NCI-H2081 treated with DMSO at 0.1 percent for 48 hours (cell line): Measurements from ENCODE around the gene ISCA2.

Experiments used
- DNase-seq: peaks from one replicate; lab custom pipeline; 2025; lab: John Stamatoyannopoulos, UW

Gene ISCA2

DNA sequence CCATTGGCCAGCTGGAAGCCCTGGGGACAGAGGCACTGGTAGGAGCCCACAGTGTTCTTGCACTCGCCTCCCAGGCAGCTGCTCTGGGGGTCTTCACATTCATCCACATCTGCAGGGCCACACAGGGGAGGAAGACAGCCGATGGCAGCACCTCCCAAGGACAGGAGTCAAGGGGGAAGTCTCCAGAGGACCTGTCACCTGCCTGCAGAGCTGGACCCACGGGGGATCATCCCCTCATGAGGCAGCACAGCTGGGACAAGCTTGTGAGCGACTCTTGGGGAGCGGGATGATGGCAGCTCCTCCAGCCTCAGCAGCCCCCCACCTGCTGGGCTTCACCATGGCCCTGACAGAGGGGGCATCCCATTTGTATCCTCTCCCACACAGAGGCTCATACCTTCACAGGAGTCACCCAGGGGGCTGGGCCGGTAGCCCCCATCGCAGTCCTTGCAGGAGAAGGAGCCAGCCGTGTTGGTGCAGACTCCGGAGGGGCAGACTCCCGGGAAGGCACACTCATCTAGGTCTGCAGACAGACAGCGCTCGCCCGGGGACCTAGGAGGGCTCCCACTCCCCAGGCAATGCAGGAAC is 15.4 kb downstream of the ISCA2 start:
- no peak for DNase-seq

DNA sequence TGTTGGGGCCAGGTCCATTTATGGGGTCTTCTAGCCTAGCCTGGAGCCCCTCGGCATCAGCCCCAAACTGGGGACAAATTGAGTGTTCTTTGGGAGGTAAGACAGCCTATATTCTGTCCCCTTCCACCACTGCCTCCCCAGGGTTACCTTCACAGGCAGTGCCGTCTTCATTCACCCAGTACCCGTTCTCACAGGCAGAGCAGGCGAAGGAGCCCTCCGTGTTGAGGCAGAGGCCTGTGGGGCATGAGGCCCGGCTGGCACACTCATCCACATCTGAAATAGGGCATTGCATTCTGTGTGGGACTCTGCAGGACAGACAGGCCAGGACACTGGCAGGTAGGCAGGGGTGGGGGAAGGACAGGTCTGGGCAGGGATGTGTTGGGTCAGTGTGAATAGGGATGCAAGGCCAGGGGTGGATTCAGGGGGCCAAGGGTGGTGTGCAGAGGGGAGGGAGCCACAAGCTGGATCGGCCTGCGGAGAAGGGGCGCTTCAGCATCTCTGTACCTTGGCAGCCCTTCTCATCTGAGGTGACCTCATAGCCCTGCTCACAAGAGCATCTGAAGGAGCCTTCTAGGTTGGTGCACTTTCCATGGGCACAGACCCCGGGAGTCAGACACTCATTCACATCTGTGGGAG is 16.1 kb downstream of the ISCA2 start:
- no peak for DNase-seq

DNA sequence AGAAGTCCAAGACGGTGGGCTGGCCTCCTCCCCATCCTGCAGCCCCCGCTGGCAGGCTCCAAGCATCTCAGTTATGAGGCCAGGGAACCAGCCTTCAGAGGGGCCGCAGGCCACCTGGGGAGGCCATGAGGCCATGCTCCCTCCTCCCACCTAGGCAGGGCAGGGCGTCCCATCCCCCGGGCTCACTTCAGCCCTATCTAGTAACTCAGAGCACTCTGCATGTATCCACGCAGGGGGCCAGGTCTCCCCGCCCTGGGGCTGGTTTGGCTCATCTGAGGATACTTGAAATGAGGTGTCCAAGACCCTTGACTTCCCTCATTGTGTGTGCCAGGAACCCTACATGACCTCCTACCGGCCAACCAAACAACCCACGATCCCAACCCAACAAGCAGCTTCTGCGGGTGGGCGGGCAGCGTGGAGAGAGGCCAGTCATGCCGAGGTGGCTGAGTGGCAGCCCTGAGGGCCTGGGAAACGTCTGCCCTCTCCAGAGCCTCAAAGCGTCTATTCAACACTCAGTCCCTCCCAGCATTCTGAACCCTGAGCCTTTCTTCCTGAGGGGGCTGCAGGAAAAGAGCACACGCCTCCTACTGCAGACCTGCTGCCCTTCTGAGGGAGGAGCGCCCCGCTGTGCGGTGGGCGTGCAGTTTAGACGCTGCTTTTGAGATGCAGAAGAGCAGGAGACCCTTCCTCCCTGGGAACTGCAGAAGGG is 16.8 kb downstream of the ISCA2 start:
- no peak for DNase-seq

DNA sequence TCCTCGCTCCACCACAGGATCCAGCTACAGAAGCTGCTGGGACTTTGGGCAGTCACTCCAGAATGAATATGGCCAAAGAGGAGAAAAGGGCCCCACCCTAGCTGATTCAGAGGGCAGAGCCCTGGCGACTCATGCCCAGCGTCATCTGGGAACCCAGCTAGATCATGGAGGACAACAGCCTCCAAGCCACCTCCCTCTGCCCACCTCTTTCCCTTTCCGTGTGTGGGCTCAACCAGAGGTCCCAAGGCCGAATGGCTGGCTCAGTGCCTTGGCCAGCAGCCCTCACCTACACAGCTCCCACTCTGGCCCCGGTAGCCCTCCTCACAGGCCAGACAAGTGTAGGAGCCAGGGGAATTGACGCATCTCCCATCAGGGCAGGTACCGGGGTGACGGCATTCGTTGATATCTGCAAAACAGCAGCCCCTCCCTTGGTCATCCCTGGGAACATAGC is 17.4 kb downstream of the ISCA2 start:
- DNase-seq: no peak

DNA sequence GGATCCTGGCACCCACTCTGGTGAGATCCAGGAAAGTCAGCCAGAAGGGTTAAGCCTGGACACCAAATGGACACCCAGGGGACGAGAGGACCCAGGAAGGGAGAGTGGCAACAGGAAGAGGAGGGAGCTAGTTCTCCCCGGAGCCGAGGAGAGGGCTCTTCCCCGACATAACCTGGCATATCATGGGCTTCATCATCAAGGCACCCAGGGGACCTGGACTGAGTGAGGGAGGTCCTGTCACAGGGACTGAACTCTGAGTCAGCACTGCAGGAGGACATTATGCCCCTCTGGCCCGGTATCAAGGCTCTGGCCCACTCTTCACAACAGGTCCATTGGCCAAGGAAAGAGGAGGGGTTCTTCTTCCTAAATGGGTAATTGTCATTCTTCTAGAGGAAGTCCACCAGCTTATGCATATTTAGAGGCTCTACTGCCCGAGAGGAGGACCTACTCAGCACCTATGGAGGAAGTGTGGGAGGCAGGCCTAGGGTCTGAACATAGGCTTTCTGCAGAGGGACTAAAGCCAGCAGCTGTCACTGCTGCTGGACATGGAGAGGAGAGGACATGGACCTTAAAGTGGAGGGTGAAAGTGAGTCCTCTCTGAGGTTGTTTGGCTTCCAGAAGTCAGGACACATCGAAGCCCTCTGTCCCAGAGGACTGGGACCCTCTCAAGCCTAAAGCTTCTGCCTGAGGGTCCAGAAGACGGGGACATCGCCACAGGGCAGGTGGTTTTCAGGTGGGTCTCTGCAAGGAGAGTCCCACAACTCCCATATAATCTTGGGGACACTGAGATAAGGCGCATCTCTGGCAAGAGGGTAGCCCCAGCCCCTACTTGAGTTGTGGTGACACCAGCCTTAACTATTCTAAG is 18.6 kb downstream of the ISCA2 start:
- DNase-seq: no peak

DNA sequence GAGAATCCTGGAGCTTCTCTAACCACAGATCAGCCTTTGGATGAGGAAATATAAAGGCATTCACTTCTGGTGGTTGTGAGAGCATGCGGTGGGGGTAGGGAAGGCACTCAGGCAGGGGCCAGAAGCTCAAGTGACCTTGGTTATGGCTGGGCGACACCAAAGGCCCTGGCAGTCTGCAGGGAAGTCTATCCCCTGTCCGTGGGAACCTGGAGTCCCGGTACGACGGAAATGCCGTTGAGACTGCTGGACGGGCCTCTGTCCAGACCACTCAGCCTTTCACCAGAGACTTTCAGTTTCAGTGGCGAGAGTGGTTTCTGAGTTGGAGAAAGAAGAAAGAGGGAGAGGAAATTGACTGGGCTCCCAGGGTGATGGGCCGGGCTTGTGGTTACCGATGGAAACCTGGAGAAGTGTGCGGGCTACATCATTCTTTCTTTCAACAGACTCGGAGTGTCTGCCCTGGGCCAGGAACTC is 20.9 kb downstream of the ISCA2 start:
- no peak for DNase-seq

GRCh38 chr14:74515891-74516412 is 22.4 kb downstream of the ISCA2 start:
- DNase-seq: no peak

- no peak for DNase-seq
Measured at GRCh38 chr14:74516451-74517160, 23.0 kb downstream of the ISCA2 start.

DNA sequence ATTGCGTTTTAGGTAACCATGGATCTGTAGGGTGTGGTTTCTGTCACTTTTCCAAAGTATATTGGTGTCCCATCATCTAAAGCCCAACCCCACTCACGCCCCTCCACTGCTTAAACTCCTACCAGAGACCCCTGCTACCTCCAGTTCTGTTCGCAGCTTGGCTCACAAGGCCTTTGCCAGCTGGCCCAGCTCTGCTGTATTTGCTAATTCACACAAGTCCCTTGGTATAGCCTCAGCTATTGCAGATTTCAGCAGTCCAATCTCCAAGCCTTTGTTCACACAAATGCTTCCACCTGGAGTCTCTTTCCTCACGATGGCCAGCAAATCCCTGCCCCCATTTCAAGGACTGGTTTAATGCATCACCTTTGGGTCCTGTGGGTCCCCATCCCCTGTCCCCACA is 24.2 kb downstream of the ISCA2 start:
- DNase-seq: no peak

- no peak for DNase-seq
Measured at GRCh38 chr14:74518221-74518620, 24.7 kb downstream of the ISCA2 start.

GRCh38 chr14:74519316-74520074 is 25.9 kb downstream of the ISCA2 start:
- no peak for DNase-seq

DNA sequence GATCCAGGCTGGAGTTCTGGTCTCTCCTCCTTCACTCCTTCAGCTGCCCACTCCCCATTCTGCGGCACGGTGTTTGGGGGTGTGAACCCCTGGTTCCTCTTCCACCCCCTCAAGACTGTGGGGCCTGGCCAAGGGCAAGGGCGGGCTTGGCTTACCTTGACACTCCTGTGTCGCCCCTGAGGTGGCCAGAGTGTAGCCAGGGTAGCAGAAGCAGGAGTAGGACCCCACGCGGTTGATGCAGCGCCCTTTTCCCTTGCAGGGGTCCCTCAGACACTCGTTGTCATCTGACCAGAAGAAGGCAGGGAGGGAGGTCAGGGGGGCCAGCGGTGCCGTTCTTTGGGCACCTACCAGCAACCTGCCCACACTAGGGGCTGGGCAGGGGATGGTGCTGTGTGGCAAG is 28.2 kb downstream of the ISCA2 start:
- no peak for DNase-seq

DNA sequence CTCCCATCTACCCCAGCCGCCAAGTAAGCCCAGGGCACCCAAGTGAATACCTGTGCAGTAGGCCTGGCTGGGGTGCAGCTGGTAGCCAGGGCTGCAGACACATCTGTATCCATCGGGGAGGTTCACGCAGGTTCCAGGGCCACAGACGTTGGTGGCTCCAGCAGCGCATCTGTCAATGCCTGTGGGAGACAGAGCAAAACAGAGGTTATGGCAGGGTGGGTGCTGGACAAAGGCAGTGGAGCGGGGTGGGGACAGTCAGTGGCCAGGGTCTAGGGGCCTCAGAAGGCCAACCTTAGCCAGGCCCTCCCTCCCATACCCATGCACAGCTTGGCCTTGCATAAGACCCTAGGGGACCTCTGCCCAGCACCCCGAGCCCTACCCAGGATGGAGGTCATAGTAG is 29.2 kb downstream of the ISCA2 start:
- DNase-seq: no peak

GRCh38 chr14:74524076-74524811 is 30.7 kb downstream of the ISCA2 start:
- DNase-seq: no peak

GRCh38 chr14:74524812-74525135 is 31.2 kb downstream of the ISCA2 start:
- DNase-seq: no peak

DNA sequence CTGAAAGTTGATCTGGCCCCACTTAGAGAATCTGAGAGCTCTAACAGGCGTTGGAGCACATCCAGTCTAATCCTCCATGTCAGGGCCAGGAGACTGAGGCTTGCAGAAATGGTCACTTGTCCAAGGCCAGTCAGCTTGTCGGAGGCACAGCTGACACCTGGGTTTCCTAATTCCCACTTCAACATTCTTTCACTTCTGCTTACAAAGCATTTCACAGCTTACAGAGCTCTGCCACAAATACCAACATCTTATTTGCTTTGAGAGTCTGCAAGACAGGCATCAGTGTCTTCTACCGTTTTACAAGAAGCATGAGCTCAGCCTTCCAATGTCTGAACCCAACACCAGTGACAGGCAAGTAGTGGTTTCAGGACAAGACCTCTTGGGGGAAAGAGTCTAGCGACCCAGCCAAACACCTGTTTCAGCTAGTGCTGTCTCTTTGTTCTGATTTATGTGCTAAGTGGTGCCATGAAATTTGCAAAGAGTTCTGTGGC is 31.8 kb downstream of the ISCA2 start:
- DNase-seq: no peak

DNA sequence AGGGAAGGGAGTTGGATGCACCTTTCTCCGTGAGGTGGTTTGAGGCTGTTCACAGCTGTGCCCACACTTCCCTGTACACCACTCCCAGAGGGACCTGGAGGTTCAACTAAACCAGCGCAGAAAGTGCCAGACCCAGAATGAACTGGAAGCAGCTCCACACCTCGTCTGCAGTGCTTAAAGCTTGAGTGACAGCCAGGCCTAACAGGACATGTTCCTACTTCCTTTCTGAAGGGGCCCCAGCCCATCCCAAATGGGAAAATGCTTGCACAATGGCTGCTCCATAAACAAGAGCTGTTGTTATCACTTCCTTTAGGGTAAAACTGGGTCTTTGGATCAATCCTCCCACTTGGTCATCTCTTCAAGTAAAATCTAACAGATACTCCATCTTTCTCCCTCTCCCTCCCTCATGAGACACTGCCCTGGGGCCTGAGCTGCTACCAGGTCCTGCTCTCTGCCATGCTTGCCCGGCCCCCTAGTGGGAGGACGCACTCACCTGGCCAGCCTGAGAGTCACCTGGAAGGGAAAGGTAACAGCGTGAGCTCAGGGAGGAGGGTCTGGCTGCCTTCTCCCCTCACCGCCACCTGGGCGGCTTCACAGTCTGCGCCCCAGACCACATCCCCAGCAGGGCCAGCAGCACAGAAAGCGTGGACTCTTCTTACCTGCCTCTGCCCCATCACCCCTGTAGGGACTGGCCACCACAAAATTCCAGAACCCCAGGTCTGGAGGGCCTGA is 33.5 kb downstream of the ISCA2 start:
- DNase-seq: no peak

GRCh38 chr14:74527736-74528280 is 34.2 kb downstream of the ISCA2 start:
- DNase-seq: no peak

GRCh38 chr14:74528406-74528805 is 34.8 kb downstream of the ISCA2 start:
- no peak for DNase-seq
